GM23338 (cell line): Measurements from ENCODE around the gene IGFL4.

Experiments used
- CREB1 ChIP-seq: fragments of 250-450 bp; sonication (Bioruptor Pico); IDR thresholded peaks from 2 replicates; pipeline ENCODE4 v1.5.0; 2020; ENCODE audit warnings: low read depth, mild to moderate bottlenecking, moderate library complexity
- CTCF ChIP-seq, 2 experiments: fragments of 200-600 bp in 1 of 2; sonication (generic) in 1 of 2; conservative IDR thresholded peaks; 2 replicates each; pipeline versions ENCODE4 v1.5.1 to v1.6.1; 2016 to 2017; ENCODE audit warnings: antibody characterized with exemption in 2 of 2, low read depth in 2 of 2, mild to moderate bottlenecking in 2 of 2, moderate library complexity in 1 of 2
- EZH2 ChIP-seq: fragments of 200-600 bp; sonication (generic); IDR thresholded peaks from one replicate; pipeline ENCODE4 v1.8.0; 2017; ENCODE audit warnings: antibody characterized with exemption, mild to moderate bottlenecking, low read depth; ENCODE audit not compliant: unreplicated experiment
- EZH2phosphoT487 ChIP-seq: fragments of 200-600 bp; sonication (generic); IDR thresholded peaks from one replicate; pipeline ENCODE4 v1.8.1; 2018; ENCODE audit warnings: antibody characterized with exemption; ENCODE audit not compliant: unreplicated experiment
- JUNB ChIP-seq: IDR thresholded peaks from one replicate; pipeline ENCODE4 v1.6.1; 2016; ENCODE audit warnings: antibody characterized with exemption; ENCODE audit not compliant: unreplicated experiment
- NANOG ChIP-seq: IDR thresholded peaks from 2 replicates; pipeline ENCODE4 v1.6.1; 2016; ENCODE audit warnings: antibody characterized with exemption, borderline replicate concordance
- POLR2AphosphoS5 ChIP-seq: IDR thresholded peaks from 2 replicates; pipeline ENCODE4 v1.6.1; 2016; ENCODE audit warnings: antibody characterized with exemption, low read depth
- REST ChIP-seq: IDR thresholded peaks from one replicate; pipeline ENCODE4 v1.6.1; 2018; ENCODE audit warnings: antibody characterized with exemption; ENCODE audit not compliant: unreplicated experiment
- ZNF331 ChIP-seq: fragments of 250-450 bp; sonication (Bioruptor Pico); IDR thresholded peaks from 2 replicates; pipeline ENCODE4 v1.5.0; 2020; ENCODE audit warnings: low read depth, mild to moderate bottlenecking, moderate library complexity

GRCh38 chr19:46069806-46070341 is 29.1 kb upstream of the IGFL4 start:
- TF ChIP-seq CTCF (conservative IDR thresholded peaks at IDR 0.05; ENCODE audit: low read depth in 2 of 2) (no peak), EZH2phosphoT487 (no peak), JUNB (no peak), NANOG (no peak), EZH2 (no peak), POLR2AphosphoS5 (no peak), REST (no peak), ZNF331 (CRISPR knock-in tag) (no peak), CREB1 (no peak)
